IPS DF 6.9 (cell line): ENCODE data around the gene SNTG2.

ENCODE experiments used
- DNase-seq: peaks from one replicate; pipeline ENCODE4 v3.0.0-alpha.2; 2013; ENCODE audit warnings: low read depth, low spot score
- H3K27ac ChIP-seq: one replicate; pipeline ENCODE4 v1.5.1; 2013; ENCODE audit warnings: low read length, control low read depth
- H3K27me3 ChIP-seq: 2 replicates; pipeline ENCODE4 v1.6.1; 2013; ENCODE audit warnings: mild to moderate bottlenecking, low read length; ENCODE audit not compliant: control insufficient read depth, insufficient read depth
- H3K36me3 ChIP-seq: 2 replicates; pipeline ENCODE4 v1.6.1; 2013; ENCODE audit warnings: low read length; ENCODE audit not compliant: control insufficient read depth, insufficient read depth
- H3K4me1 ChIP-seq: 2 replicates; pipeline ENCODE4 v1.6.1; 2013; ENCODE audit warnings: low read length; ENCODE audit not compliant: control insufficient read depth, insufficient read depth
- H3K4me3 ChIP-seq: 2 replicates; pipeline ENCODE4 v1.5.1; 2013; ENCODE audit warnings: mild to moderate bottlenecking, low read length
- H3K9me3 ChIP-seq: 2 replicates; pipeline ENCODE4 v1.6.1; 2013; ENCODE audit warnings: low read length, inconsistent platforms; ENCODE audit not compliant: control insufficient read depth, insufficient read depth
- WGBS: extraction: QIAGEN DNeasy Blood & Tissue Kit; methylation state at CpG from one replicate; pipeline ENCODE4 v1.1.7; 2013; ENCODE audit warnings: mixed read lengths, missing lambda C conversion rate; ENCODE audit not compliant: insufficient read length, insufficient coverage; 5-methylcytosine and 5-hydroxymethylcytosine counted together

The SNTG2 gene

DNA sequence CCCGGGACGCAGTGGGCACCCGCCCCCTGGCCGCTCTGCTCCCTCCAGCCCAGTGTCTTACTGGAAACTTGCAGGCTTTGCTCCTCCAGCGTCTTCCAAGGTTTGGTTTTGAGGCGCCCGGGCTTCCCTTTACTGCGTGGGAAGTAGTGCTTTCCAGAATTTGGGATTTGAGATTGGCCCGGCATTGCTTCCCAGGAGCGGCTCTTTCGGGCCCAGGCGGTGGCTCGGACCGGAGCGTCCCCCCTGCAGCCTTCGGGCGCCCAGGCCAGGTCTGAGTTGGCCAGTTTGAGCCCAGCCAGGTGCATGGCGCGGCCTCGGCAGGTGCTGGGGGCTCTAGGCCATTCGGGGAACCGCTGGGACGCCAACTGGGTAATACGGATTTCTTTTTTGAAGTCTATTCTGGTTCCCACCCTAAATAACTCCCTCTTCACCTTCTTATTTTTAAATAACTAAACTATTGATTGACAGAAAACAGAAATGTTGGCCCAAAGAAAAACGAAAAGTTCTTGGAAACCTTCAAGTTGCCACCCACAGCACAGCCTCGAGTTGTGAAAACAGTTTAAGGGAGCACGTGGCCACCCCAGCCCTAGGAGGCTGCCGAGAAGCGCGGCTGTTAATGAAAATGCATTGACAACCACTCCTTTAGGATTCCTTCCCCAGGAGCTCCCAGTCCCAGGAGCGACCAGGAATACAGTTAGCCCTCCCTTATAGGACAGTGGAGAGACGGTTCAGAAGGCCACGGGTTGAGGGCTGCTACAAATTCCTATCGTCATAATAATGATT lies 766 bp downstream of the SNTG2 start:
- Histone ChIP-seq H3K4me3 (peak overlapping the region; percentile 71), H3K9me3 (no peaks in the 10 kb centered on the region), H3K4me1 (peaks cover 6% of the 10 kb centered on the region), H3K36me3 (no peaks in the 10 kb centered on the region), H3K27me3 (no peaks in the 10 kb centered on the region), H3K27ac (no peak overlapping the region)
- no peak for DNase-seq
- no CpG with 5 or more reads among the region's 34 CpGs for WGBS

DNA sequence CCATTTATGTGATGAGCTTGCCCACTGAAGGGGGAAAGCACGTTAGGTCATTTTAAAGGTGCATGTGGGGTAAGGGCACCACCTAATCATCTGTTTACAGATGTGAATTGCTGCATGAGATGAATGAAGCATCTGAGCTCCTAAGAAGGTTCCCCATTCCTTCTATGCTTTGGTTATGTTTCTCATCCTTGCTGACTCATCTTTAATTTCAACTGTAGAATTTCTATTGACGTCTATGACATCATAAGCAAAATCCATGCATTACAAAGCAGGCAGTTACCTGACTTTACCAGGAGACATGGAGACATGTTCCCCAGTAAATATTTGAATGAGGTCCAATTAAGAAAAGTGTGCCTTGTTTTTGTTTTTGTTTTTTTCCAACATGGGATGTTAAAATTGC lies 2.8 kb downstream of the SNTG2 start:
- no peak for DNase-seq
- H3K9me3 ChIP-seq = no peaks in the 10 kb centered on the region
- H3K4me3 ChIP-seq = no peak overlapping the region
- H3K36me3 ChIP-seq = no peaks in the 10 kb centered on the region
- peaks cover 6% of the 10 kb centered on the region for H3K4me1 ChIP-seq
- no peaks in the 10 kb centered on the region for H3K27me3 ChIP-seq
- H3K27ac ChIP-seq = no peak overlapping the region
- WGBS = no CpG with 5 or more reads among the region's 2 CpGs

DNA sequence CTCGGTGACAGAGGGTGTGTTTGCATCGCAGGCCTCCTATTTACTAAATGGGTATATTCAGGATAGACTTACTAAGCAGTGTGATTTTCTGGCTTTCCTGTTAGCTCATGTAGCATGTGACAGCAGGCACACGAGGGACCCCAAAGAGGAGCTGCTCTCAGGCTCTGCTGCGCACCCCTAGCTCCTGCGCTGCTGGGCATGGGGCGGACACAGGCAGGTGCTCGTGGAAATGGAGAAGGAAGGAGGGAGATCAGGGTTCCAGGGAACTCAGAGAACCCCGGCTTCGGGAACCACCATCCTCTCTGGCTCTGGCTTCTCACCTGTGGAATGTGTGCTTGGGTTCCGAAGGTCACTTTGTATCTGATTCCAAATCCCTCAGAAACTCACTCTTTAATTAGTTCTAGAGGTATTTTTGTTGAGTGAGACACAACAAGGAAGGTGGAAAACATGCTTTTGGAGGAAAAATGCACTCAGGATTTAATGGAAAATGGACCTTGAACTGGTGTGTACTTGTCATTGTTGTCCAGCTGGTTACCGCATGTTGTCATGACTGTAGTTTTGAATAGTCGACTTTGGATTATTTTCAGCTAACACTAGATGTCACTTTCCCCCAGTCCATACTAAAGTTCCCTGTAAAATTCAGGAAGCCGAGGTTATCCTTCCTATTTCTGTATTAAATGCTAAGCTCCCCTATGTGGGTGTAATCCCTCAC lies 3.5 kb downstream of the SNTG2 start:
- no peaks in the 10 kb centered on the region for H3K9me3 ChIP-seq
- H3K27me3 ChIP-seq = no peaks in the 10 kb centered on the region
- DNase-seq = no peak
- no peak overlapping the region for H3K27ac ChIP-seq
- H3K4me3 ChIP-seq = no peak overlapping the region
- H3K4me1 ChIP-seq = peaks cover 6% of the 10 kb centered on the region
- no peaks in the 10 kb centered on the region for H3K36me3 ChIP-seq
- WGBS = no CpG with 5 or more reads among the region's 13 CpGs

DNA sequence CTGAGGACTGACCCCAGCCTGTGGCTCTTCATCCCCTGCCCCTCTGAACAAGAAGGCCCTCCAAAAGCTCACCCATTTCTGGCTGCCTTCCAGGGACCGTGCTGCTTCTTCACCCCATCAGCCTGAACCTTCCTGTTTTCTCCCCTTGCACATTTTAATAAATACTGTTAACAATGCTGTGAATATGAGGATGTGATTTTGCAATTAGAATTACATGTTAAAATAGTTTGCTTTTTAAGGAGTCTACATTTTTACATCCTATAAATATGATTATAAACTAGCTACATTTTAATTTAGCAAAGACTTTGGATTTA lies 4.0 kb downstream of the SNTG2 start:
- Histone ChIP-seq H3K4me1 (peaks cover 6% of the 10 kb centered on the region), H3K27me3 (no peaks in the 10 kb centered on the region), H3K9me3 (no peaks in the 10 kb centered on the region), H3K4me3 (no peak overlapping the region), H3K27ac (no peak overlapping the region), H3K36me3 (no peaks in the 10 kb centered on the region)
- no peak for DNase-seq
- WGBS = no CpG with 5 or more reads among the region's 1 CpG

DNA sequence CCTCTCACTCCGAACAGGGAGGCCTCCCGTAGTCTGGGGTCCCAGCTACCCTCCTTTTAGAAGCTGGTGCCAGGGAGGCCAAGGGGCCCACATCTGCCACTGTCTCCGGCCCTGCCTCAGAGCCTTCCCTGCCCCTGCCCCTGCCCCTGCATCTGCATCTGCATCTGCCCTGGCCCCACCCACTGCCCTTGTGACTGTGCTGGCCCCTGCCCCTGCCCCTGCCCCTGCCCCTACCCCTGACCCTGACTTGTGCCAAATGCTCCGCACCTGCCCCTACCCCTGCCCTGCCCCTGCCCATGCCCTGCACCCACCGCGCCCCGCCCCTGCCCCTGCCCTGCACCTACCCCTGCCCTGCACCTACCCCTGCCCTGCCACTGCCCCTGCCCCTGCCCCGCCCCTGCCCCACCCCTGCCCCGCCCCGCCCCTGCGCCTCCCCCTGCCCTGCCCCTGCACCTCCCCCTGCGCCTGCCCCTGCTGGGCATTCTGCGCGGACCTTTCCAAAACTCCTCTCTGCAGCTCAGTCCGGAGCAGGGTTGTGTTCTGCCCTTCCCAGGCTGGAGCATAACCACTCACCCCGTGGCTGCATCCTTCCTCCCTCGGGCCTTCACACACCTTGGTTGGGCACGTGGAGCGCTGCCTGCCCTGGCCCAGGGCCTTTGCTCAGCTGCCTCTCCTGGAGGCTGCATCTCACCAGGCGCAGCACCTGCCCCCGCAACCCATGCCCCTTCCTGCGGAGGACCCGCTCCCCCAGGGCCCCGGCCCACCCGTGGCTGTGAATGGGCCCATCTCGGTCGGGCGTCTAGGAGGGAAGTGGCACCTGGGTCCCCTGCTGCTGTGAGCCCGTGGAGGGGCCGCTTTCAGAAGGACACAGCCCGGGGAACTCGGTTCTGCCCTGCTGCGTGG lies 5.4 kb downstream of the SNTG2 start:
- Histone ChIP-seq H3K27me3 (no peaks in the 10 kb centered on the region), H3K9me3 (no peaks in the 10 kb centered on the region), H3K36me3 (no peaks in the 10 kb centered on the region), H3K4me3 (no peak overlapping the region), H3K27ac (no peak overlapping the region), H3K4me1 (peaks cover 7% of the 10 kb centered on the region)
- no peak for DNase-seq
- no CpG with 5 or more reads among the region's 33 CpGs for WGBS

DNA sequence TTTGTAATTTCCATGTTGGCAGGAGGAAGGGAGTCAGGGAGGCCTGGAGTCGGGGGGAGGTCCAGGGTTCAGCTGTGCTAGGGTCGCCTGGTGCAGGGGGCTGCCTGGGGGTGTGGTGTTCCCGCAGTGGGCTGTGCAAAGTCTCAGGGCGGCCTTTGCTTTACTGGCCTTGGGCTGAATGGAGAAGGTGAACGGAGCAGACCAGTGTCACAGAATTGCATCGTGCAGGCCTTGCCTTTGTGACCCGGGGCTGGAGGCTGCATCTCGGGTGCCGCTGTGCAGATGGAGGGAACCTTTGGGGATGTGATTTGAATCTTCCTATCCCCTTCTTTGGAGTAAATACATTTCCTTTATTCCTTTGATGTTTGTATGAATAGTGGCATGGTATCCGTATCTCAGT lies 8.8 kb downstream of the SNTG2 start:
- DNase-seq = no peak
- no CpG with 5 or more reads among the region's 10 CpGs for WGBS
- no peak overlapping the region for H3K4me3 ChIP-seq

DNA sequence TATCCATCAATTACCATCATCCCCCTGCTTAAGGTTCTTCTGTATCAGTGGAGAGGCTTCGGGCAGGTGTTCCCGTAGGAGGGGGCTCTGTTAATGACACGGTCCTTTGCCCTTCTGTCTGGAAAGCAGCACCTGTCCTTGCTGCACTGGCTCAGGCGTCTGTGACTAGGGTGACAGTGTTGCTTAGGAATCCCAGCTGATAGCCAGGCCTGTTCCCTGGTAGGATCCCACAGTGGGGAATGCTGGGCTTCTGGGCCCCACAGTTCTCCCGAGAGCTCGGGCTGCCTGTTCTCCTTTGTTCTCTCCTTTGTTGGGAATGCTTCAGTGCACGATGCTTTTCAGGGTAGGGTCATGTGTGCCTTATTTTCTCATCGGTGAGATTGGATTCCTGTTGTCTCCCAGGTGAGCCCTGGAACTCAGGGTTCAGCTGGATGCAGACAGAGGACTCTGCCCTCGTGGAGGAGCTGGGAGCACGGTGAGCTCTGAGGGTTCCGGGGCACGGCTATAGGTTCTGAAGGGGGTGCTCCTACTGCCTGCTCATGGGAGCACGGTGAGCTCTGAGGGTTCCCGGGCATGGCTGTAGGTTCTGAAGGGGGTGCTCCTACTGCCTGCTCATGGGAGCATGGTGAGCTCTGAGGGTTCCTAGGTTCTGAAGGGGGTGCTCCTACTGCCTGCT lies 9.6 kb downstream of the SNTG2 start:
- no peak for DNase-seq
- Histone ChIP-seq H3K4me1 (peaks cover 3% of the 10 kb centered on the region), H3K36me3 (no peaks in the 10 kb centered on the region), H3K4me3 (no peak overlapping the region), H3K9me3 (no peaks in the 10 kb centered on the region), H3K27me3 (no peaks in the 10 kb centered on the region), H3K27ac (no peak overlapping the region)
- WGBS = no CpG with 5 or more reads among the region's 14 CpGs

More for the DNA sequence above, 8.8 kb downstream of the SNTG2 start:
- Histone ChIP-seq H3K27me3 (no peaks in the 10 kb centered on the region), H3K36me3 (no peaks in the 10 kb centered on the region), H3K27ac (no peak overlapping the region), H3K4me1 (peaks cover 3% of the 10 kb centered on the region), H3K9me3 (no peaks in the 10 kb centered on the region)

DNA sequence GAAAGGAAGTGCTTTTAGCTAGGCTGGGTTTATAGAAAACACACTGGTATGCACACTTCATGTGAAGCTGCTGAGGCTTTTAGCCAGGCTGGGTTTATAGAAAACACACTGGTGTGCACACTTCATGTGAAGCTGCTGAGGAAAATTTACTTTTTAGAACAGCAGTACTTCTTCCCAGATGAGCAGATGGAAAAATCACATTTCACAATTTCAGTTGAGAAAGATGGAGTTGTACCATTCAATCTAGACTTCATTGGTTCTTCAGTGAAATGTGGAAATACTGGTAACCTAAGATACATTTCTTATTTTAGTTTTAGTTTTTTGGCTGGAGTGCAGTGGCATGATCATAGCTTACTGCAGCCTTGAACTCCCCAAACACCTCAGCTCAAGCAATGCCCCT lies 11.1 kb downstream of the SNTG2 start:
- H3K27me3 ChIP-seq = no peaks in the 10 kb centered on the region

DNA sequence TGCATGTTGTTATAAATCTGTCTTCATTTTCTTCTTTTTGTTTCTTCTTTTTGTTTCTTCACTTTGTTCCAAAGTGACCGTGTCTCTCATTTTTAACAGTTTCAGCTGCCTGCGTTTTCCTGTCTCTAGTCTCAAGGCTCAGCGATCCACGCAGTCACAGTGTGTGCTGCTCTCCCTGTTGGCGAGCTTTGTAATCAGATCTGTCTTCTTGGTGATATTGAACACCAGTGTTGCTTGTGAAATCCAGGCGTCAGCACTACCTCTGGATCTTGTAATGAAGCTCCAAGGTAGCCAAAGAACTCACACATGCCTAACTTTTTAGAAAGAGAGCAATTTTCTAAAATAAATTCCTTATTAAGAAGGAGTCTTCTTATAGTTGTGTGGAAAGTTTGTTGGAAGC lies 13.2 kb downstream of the SNTG2 start:
- WGBS = no CpG with 5 or more reads among the region's 6 CpGs
- no peaks in the 10 kb centered on the region for H3K27me3 ChIP-seq
- H3K4me1 ChIP-seq = peaks cover 1% of the 10 kb centered on the region; the same call in 1 of the 2 replicates
- no peaks in the 10 kb centered on the region for H3K36me3 ChIP-seq
- DNase-seq = no peak
- H3K27ac ChIP-seq = no peak overlapping the region
- H3K9me3 ChIP-seq = no peaks in the 10 kb centered on the region
- no peak overlapping the region for H3K4me3 ChIP-seq

More for the DNA sequence above, 11.1 kb downstream of the SNTG2 start:
- no peak overlapping the region for H3K4me3 ChIP-seq
- peaks cover 1% of the 10 kb centered on the region; the same call in 1 of the 2 replicates for H3K4me1 ChIP-seq
- no peaks in the 10 kb centered on the region for H3K9me3 ChIP-seq
- H3K27ac ChIP-seq = no peak overlapping the region
- no peak for DNase-seq
- no peaks in the 10 kb centered on the region for H3K36me3 ChIP-seq

DNA sequence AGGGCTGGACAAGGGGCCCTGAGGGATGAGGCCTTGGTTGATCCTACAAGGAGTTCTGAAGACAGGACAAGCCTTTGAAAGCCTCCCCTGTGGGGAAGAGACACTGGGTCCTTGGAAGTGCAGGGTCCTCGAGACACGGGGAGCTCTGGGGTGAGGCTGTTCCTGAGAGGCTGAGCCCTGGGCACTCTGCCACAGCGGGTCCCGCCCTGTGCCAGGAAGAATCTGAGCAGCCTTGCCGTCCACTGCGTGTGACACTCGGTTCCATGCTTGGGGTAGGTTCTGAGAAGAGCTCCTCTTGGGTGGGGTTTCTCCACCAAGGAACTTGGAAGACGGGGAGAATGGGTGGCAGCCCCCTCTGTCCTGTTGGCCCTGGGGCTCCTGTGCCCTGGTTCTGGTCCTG lies 13.9 kb downstream of the SNTG2 start:
- no CpG with 5 or more reads among the region's 8 CpGs for WGBS
- Histone ChIP-seq H3K36me3 (no peaks in the 10 kb centered on the region), H3K9me3 (no peaks in the 10 kb centered on the region; the same call in 1 of the 2 replicates), H3K27me3 (no peaks in the 10 kb centered on the region), H3K27ac (no peak overlapping the region), H3K4me1 (peaks cover 1% of the 10 kb centered on the region; the same call in 1 of the 2 replicates), H3K4me3 (no peak overlapping the region)
- no peak for DNase-seq
